C1 segment of cervical spinal cord (tissue), 14 donors: ENCODE measurements around the gene E4F1.

Source experiments
- DNase-seq, 14 donors: peaks; one replicate each; lab custom pipeline; 2025; lab: John Stamatoyannopoulos, UW

The E4F1 gene

GRCh38 chr16:2275476-2276367, 52.3 kb downstream of the E4F1 start:
- DNase-seq = no peak

GRCh38 chr16:2276368-2277195, 53.2 kb downstream of the E4F1 start:
- DNase-seq = no peak

- no peak for DNase-seq
Observed at GRCh38 chr16:2277466-2278271, 54.3 kb downstream of the E4F1 start.

- no peak for DNase-seq
Observed at GRCh38 chr16:2278272-2278608, 54.8 kb downstream of the E4F1 start.

GRCh38 chr16:2278956-2279800, 55.8 kb downstream of the E4F1 start:
- no peak for DNase-seq

- no peak for DNase-seq
Observed at GRCh38 chr16:2280461-2280860, 57.1 kb downstream of the E4F1 start.

GRCh38 chr16:2280981-2281542, 57.7 kb downstream of the E4F1 start:
- DNase-seq = no peak

GRCh38 chr16:2282262-2282661, 58.9 kb downstream of the E4F1 start:
- no peak for DNase-seq

GRCh38 chr16:2282866-2283555, 59.6 kb downstream of the E4F1 start:
- DNase-seq = peak in 1 of 14 donors; percentile 9

GRCh38 chr16:2284001-2284770, 60.8 kb downstream of the E4F1 start:
- DNase-seq = no peak

- no peak for DNase-seq
Observed at GRCh38 chr16:2284797-2285576, 61.6 kb downstream of the E4F1 start.
